ENCODE results near the gene SPATA6L. TPM values are rescaled to one million over a fixed set of nuclear protein-coding genes. Genes with fewer than 3 reads are reported as not detected.
A peak's percentile ranks its signal among the peaks of the same experiment; 100 is the strongest.

SPATA6L gene
- total and polyA plus RNA-seq, 2 of the 13 experiments (the other 11 are each of a cell fraction or from before 2014, with no cell fraction given) = 1.1 to 1.9 TPM

- TF ChIP-seq, protein P1, sequence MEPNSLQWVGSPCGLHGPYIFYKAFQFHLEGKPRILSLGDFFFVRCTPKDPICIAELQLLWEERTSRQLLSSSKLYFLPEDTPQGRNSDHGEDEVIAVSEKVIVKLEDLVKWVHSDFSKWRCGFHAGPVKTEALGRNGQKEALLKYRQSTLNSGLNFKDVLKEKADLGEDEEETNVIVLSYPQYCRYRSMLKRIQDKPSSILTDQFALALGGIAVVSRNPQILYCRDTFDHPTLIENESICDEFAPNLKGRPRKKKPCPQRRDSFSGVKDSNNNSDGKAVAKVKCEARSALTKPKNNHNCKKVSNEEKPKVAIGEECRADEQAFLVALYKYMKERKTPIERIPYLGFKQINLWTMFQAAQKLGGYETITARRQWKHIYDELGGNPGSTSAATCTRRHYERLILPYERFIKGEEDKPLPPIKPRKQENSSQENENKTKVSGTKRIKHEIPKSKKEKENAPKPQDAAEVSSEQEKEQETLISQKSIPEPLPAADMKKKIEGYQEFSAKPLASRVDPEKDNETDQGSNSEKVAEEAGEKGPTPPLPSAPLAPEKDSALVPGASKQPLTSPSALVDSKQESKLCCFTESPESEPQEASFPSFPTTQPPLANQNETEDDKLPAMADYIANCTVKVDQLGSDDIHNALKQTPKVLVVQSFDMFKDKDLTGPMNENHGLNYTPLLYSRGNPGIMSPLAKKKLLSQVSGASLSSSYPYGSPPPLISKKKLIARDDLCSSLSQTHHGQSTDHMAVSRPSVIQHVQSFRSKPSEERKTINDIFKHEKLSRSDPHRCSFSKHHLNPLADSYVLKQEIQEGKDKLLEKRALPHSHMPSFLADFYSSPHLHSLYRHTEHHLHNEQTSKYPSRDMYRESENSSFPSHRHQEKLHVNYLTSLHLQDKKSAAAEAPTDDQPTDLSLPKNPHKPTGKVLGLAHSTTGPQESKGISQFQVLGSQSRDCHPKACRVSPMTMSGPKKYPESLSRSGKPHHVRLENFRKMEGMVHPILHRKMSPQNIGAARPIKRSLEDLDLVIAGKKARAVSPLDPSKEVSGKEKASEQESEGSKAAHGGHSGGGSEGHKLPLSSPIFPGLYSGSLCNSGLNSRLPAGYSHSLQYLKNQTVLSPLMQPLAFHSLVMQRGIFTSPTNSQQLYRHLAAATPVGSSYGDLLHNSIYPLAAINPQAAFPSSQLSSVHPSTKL (CRISPR knock-in tag; IDR thresholded peaks at IDR 0.05) = peak; percentile 88
- TF ChIP-seq ZNF549 (CRISPR knock-in tag; IDR thresholded peaks at IDR 0.05) (peak; percentile 85; the same call in 1 of the 2 replicates), TEAD3 (CRISPR knock-in tag; optimal IDR thresholded peaks at IDR 0.05; ENCODE audit: borderline replicate concordance) (peak; percentile 46), ARID2 (CRISPR knock-in tag; IDR thresholded peaks at IDR 0.05; ENCODE audit: borderline replicate concordance) (0 out of 2 replicates have a peak, but pooled peaks have one; percentile 47), ZNF841 (CRISPR knock-in tag; IDR thresholded peaks at IDR 0.05; ENCODE audit: borderline replicate concordance) (no peak)
These were observed 8.7 kb downstream of the SPATA6L start (continued) for GRCh38 chr9:4657426-4658159.

DNA sequence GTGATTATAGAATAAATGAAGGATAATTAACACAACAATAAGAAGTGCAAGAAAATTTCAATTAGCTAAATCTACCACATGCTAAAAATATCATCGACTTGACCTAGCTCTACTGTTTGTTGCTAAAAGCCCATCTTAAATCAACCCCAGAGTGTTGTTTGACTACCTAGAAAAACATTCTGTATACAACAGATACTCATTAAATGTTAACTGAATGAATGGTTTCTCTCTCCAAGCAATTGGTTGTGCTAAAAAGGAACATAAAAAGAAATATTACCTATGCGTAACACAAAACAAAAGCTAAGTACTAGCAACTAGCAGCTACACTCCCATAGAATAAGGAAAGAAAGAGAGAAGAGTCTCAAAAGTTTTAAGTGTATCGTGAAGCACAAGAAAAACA is 9.7 kb downstream of the SPATA6L start:
- intact Hi-C loops (cut with micrococcal nuclease; ENCODE audit: unreplicated experiment) (no loop called here), in situ Hi-C loops (cut with HindIII; ENCODE audit: extremely low pct_ligation_motif_present, low pct_unique_long_range_greater_than_20kb) (no loop called here)
- H3K9me3 ChIP-seq (ENCODE audit: low read length) = no peaks in the 10 kb centered on the region
- WGBS (ENCODE audit: low lambda C conversion rate) = 79% methylated on average over 3 of the region's 3 CpGs
- no peak overlapping the region for H2AFZ ChIP-seq (ENCODE audit: low read length)
- ChIA-PET POLR2A (interaction anchor here (0.9 to 1.7 kb wide), 2 partner anchors 21 to 23 kb away, joined by 4 read pairs; partner anchors contain the start of gene CDC37L1), CTCF (ENCODE audit: low intra/inter-chr PET ratio, low total read pairs) (no interaction called here)
- H4K20me1 ChIP-seq (ENCODE audit: insufficient read depth, low read length) = no peaks in the 10 kb centered on the region
- no peak overlapping the region for H3K4me3 ChIP-seq (replicated peaks in 1 of 3; ENCODE audit: insufficient read depth in 1 of 3, low read depth in 2 of 3, low read length in 3 of 3)
- no peak overlapping the region for H3K4me2 ChIP-seq (ENCODE audit: low read depth, low read length)
- no TSS peak for BruUV-seq (replicated peaks)
- H3K36me3 ChIP-seq (replicated peaks in 1 of 2; ENCODE audit: control insufficient read depth in 1 of 2, insufficient read depth in 2 of 2, low read length in 2 of 2) = no peaks in the 10 kb centered on the region; a peak in 1 of 5 replicates
- FAIRE-seq (no peak), ATAC-seq (no peak), DNase-seq (ENCODE audit: low spot score) (no peak)
- peaks cover 25% of the 10 kb centered on the region for H3K4me1 ChIP-seq (ENCODE audit: insufficient read depth, low read length)
- no peak overlapping the region for H3K27ac ChIP-seq (ENCODE audit: extremely low read length, insufficient read depth, low read length)
- H3K9ac ChIP-seq (ENCODE audit: insufficient read depth, low read depth, low read length) = no peak overlapping the region
- H3K79me2 ChIP-seq (ENCODE audit: insufficient read depth, low read length) = no peaks in the 10 kb centered on the region
- H3K27me3 ChIP-seq (ENCODE audit: control insufficient read depth in 1 of 2, insufficient read depth in 2 of 2, low read length in 2 of 2) = no peaks in the 10 kb centered on the region
- no peak for TF ChIP-seq ZFAT (CRISPR knock-in tag; conservative IDR thresholded peaks at IDR 0.05)
- TF ChIP-seq MED8 (CRISPR knock-in tag; IDR thresholded peaks at IDR 0.05; ENCODE audit: insufficient replicate concordance) = no peak
- TF ChIP-seq, protein P2, sequence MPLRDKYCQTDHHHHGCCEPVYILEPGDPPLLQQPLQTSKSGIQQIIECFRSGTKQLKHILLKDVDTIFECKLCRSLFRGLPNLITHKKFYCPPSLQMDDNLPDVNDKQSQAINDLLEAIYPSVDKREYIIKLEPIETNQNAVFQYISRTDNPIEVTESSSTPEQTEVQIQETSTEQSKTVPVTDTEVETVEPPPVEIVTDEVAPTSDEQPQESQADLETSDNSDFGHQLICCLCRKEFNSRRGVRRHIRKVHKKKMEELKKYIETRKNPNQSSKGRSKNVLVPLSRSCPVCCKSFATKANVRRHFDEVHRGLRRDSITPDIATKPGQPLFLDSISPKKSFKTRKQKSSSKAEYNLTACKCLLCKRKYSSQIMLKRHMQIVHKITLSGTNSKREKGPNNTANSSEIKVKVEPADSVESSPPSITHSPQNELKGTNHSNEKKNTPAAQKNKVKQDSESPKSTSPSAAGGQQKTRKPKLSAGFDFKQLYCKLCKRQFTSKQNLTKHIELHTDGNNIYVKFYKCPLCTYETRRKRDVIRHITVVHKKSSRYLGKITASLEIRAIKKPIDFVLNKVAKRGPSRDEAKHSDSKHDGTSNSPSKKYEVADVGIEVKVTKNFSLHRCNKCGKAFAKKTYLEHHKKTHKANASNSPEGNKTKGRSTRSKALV (CRISPR knock-in tag; IDR thresholded peaks at IDR 0.05) = no peak
- TF ChIP-seq FOXO4 (CRISPR knock-in tag; conservative IDR thresholded peaks at IDR 0.05) = no peak
- TF ChIP-seq, protein P3, sequence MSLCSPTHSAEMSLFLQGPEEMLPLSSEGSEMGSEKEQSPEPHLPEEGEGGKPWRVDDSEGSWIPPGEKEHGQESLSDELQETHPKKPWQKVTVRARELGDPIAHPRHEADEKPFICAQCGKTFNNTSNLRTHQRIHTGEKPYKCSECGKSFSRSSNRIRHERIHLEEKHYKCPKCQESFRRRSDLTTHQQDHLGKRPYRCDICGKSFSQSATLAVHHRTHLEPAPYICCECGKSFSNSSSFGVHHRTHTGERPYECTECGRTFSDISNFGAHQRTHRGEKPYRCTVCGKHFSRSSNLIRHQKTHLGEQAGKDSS (CRISPR knock-in tag; IDR thresholded peaks at IDR 0.05; ENCODE audit: borderline replicate concordance, low read depth) = no peak
- TF ChIP-seq ZBTB1 (CRISPR knock-in tag; IDR thresholded peaks at IDR 0.05; ENCODE audit: borderline replicate concordance) = no peak
- no peak for TF ChIP-seq PHF5A (CRISPR knock-in tag; IDR thresholded peaks at IDR 0.05; ENCODE audit: low read depth, unreplicated experiment)
- no peak for TF ChIP-seq ZEB1 (IDR thresholded peaks at IDR 0.05; ENCODE audit: insufficient replicate concordance, low read depth)

Data from HepG2 (cell line).